Neural progenitor cell (in vitro differentiated cells): ENCODE results near the gene STEAP3. TPM values are rescaled to one million over a fixed set of nuclear protein-coding genes. Genes with fewer than 3 reads are reported as not detected.

Source experiments
- DNase-seq: peaks from one replicate; pipeline ENCODE4 v3.0.0-alpha.2; 2016; ENCODE audit warnings: low spot score
- H2AFZ ChIP-seq: fragments of 200-600 bp; sonication (generic); replicated peaks from 2 replicates; pipeline ENCODE4 v1.6.1; 2016; ENCODE audit warnings: antibody characterized with exemption
- H3F3A ChIP-seq: fragments of 200-600 bp; sonication (generic); 2 replicates; pipeline ENCODE4 v1.6.1; 2016; ENCODE audit warnings: antibody characterized with exemption, low read depth
- H3K27ac ChIP-seq: fragments of 200-600 bp; sonication (generic); 2 replicates; pipeline ENCODE4 v1.5.1; 2016; ENCODE audit warnings: mild to moderate bottlenecking
- H3K27me3 ChIP-seq: fragments of 200-600 bp; sonication (generic); 2 replicates; pipeline ENCODE4 v1.6.1; 2016; ENCODE audit warnings: mild to moderate bottlenecking, moderate library complexity
- H3K36me3 ChIP-seq: fragments of 200-600 bp; sonication (generic); 2 replicates; pipeline ENCODE4 v1.5.1; 2016
- H3K4me1 ChIP-seq: fragments of 200-600 bp; sonication (generic); 2 replicates; pipeline ENCODE4 v1.6.1; 2016; ENCODE audit warnings: mixed run types
- H3K4me2 ChIP-seq: fragments of 200-600 bp; sonication (generic); 2 replicates; pipeline ENCODE4 v1.6.1; 2016
- H3K4me3 ChIP-seq: fragments of 200-600 bp; sonication (generic); 2 replicates; pipeline ENCODE4 v1.5.1; 2016
- H3K79me2 ChIP-seq: fragments of 200-600 bp; sonication (generic); 2 replicates; pipeline ENCODE4 v1.6.1; 2016; ENCODE audit warnings: low read depth
- H3K9ac ChIP-seq: fragments of 200-600 bp; sonication (generic); 2 replicates; pipeline ENCODE4 v1.6.1; 2016
- H3K9me3 ChIP-seq: fragments of 200-600 bp; sonication (generic); 2 replicates; pipeline ENCODE4 v1.5.1; 2016; ENCODE audit warnings: low read depth
- H4K20me1 ChIP-seq: fragments of 200-600 bp; sonication (generic); 2 replicates; pipeline ENCODE4 v1.6.1; 2016; ENCODE audit warnings: low read depth
- H3K27ac Mint-ChIP-seq: 3 replicates; pipeline ENCODE4 v1.8.0; 2021; ENCODE audit warnings: mixed read lengths
- H3K27me3 Mint-ChIP-seq: 2 replicates; pipeline ENCODE4 v1.8.0; 2022; ENCODE audit warnings: low read depth, mild to moderate bottlenecking, inconsistent platforms, moderate library complexity, mixed read lengths; ENCODE audit not compliant: insufficient read depth
- H3K36me3 Mint-ChIP-seq: 3 replicates; pipeline ENCODE4 v1.8.0; 2021; ENCODE audit warnings: mixed read lengths
- H3K4me1 Mint-ChIP-seq: 3 replicates; pipeline ENCODE4 v1.8.0; 2021; ENCODE audit warnings: mixed read lengths
- H3K4me3 Mint-ChIP-seq: 3 replicates; pipeline ENCODE4 v1.8.0; 2021; ENCODE audit warnings: mild to moderate bottlenecking, moderate library complexity, mixed read lengths
- H3K9me3 Mint-ChIP-seq: 3 replicates; pipeline ENCODE4 v1.8.0; 2020; ENCODE audit warnings: mixed read lengths
- CTCF ChIP-seq: fragments of 200-600 bp; sonication (generic); IDR thresholded peaks from 2 replicates; pipeline ENCODE4 v1.5.1; 2017; ENCODE audit warnings: antibody characterized with exemption, mild to moderate bottlenecking
- EZH2 ChIP-seq: fragments of 200-600 bp; sonication (generic); IDR thresholded peaks from 2 replicates; pipeline ENCODE4 v1.6.1; 2017; ENCODE audit warnings: antibody characterized with exemption, mild to moderate bottlenecking, moderate library complexity
- EZH2phosphoT487 ChIP-seq: fragments of 200-600 bp; sonication (generic); IDR thresholded peaks from 2 replicates; pipeline ENCODE4 v1.6.1; 2017; ENCODE audit warnings: antibody characterized with exemption
- total RNA-seq: library from RNA; depleted of rRNA; stranded (reverse); fragments of >200 nt; gene quantifications from 2 replicates; pipeline ENCODE4 v1.2.3, GENCODE V29; 2015; ENCODE audit warnings: low replicate concordance

The STEAP3 gene
- total RNA-seq, 1 donor from 2014 or later: 0.30 TPM

GRCh38 chr2:119202610-119203310 is 20.9 kb upstream of the STEAP3 start:
- Histone ChIP-seq H3K4me3 (no peak overlapping the region), H3K27me3 (no peaks in the 10 kb centered on the region), H4K20me1 (no peaks in the 10 kb centered on the region), H3K36me3 (no peaks in the 10 kb centered on the region), H3K9ac (no peak overlapping the region), H2AFZ (no peak overlapping the region), H3K9me3 (no peaks in the 10 kb centered on the region), H3K4me2 (no peak overlapping the region), H3K79me2 (no peaks in the 10 kb centered on the region), H3F3A (no peaks in the 10 kb centered on the region), H3K27ac (no peak overlapping the region), H3K4me1 (no peaks in the 10 kb centered on the region)
- Mint-ChIP-seq H3K36me3 (no peaks in the 10 kb centered on the region), H3K4me1 (no peaks in the 10 kb centered on the region), H3K9me3 (no peaks in the 10 kb centered on the region), H3K27me3 (peaks cover 3% of the 10 kb centered on the region), H3K4me3 (no peak overlapping the region), H3K27ac (no peak overlapping the region)
- no peak for DNase-seq
- TF ChIP-seq EZH2phosphoT487 (no peak), EZH2 (no peak), CTCF (no peak)

- no peaks in the 10 kb centered on the region for H3K4me1 Mint-ChIP-seq
- H3K4me3 Mint-ChIP-seq: no peak overlapping the region
- no peak for DNase-seq
- Histone ChIP-seq H4K20me1 (no peaks in the 10 kb centered on the region), H3K79me2 (no peaks in the 10 kb centered on the region), H2AFZ (no peak overlapping the region), H3K4me3 (no peak overlapping the region), H3K4me2 (no peak overlapping the region), H3K36me3 (no peaks in the 10 kb centered on the region), H3K27me3 (no peaks in the 10 kb centered on the region), H3K27ac (no peak overlapping the region), H3K9ac (no peak overlapping the region), H3F3A (no peaks in the 10 kb centered on the region), H3K9me3 (no peaks in the 10 kb centered on the region), H3K4me1 (no peaks in the 10 kb centered on the region)
- no peaks in the 10 kb centered on the region for H3K9me3 Mint-ChIP-seq
- no peak overlapping the region for H3K27ac Mint-ChIP-seq
- no peak for TF ChIP-seq EZH2phosphoT487
- no peak for TF ChIP-seq EZH2
- TF ChIP-seq CTCF: no peak
- H3K36me3 Mint-ChIP-seq: no peaks in the 10 kb centered on the region
- H3K27me3 Mint-ChIP-seq: peaks cover 4% of the 10 kb centered on the region
Measured at GRCh38 chr2:119204525-119204924, 19.1 kb upstream of the STEAP3 start.

GRCh38 chr2:119205001-119205706 is 18.5 kb upstream of the STEAP3 start:
- Histone ChIP-seq H2AFZ (no peak overlapping the region), H3K79me2 (no peaks in the 10 kb centered on the region), H3K9me3 (no peaks in the 10 kb centered on the region), H3K4me2 (no peak overlapping the region), H3K36me3 (no peaks in the 10 kb centered on the region), H4K20me1 (no peaks in the 10 kb centered on the region), H3K9ac (no peak overlapping the region), H3K27ac (no peak overlapping the region), H3F3A (no peaks in the 10 kb centered on the region), H3K4me3 (no peak overlapping the region), H3K4me1 (no peaks in the 10 kb centered on the region), H3K27me3 (no peaks in the 10 kb centered on the region)
- Mint-ChIP-seq H3K36me3 (no peaks in the 10 kb centered on the region), H3K4me1 (no peaks in the 10 kb centered on the region), H3K27ac (no peak overlapping the region), H3K9me3 (no peaks in the 10 kb centered on the region), H3K4me3 (no peak overlapping the region), H3K27me3 (peaks cover 7% of the 10 kb centered on the region)
- TF ChIP-seq CTCF: no peak
- no peak for TF ChIP-seq EZH2phosphoT487
- TF ChIP-seq EZH2: no peak
- DNase-seq: no peak
